ENCODE measurements around the gene NFATC2.

DNA sequence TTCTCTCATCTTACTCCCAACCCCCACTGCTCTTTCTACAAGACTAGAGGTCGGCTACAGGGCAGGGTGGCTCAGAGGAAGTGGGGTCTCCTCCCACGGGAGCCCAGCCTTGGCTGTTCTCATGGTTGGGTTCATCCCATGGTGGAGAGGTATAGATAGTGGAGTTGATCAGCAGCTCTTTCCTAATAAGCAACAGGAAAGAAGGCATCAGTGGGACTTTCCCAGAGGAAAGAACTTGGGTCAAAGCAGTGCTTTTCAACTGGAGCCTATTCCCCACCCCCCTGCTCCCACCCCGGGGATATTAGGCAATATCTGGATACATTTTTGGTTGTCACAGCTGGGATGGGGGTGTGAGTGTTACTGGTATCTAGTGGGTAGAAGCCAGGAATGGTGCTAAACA is 200.9 kb downstream of the NFATC2 start:
- TF ChIP-seq POLR2A (IDR thresholded peaks at IDR 0.05; ENCODE audit: low read length) (no peak), GATA1 (IDR thresholded peaks at IDR 0.05; ENCODE audit: low read depth, low read length) (no peak)
